ENCODE measurements around the gene NUAK1. TPM values are rescaled to one million over a fixed set of nuclear protein-coding genes. Genes with fewer than 3 reads are reported as not detected.

NUAK1 gene
- total and polyA plus RNA-seq, 2 donors (not counting 1 experiment from before 2014, with no cell fraction given) = 5.1 to 20.7 TPM

DNA sequence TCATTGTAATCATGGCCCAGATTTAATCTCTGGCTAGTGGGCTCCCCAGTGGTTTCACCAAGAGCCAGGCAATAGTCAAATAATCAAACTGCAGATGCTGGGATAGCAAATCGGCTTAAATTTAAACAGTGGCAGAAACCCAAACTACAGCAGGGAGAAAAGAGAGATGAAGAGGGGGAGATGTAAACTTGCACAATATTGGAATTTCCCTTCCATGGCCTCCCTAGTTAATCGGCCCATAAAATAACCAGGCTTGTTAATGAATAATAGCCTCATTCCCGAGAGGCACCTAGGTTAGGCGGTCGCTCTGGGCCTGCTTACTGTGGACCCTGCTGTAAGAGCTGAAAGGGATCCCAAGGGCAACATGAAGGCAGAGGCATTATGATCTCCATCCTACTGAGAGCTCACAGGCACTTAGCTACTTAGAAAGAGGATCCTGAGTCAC is 116.2 kb downstream of the NUAK1 start:
- TF ChIP-seq EZH2 (IDR thresholded peaks at IDR 0.05; ENCODE audit: low read length, missing control alignments) (no peak), CTCF (conservative IDR thresholded peaks at IDR 0.05 in 1 of 2, IDR thresholded peaks at IDR 0.05 in 1 of 2; ENCODE audit: low read depth in 1 of 2, low read length in 2 of 2) (no peak)
- Histone ChIP-seq H3K4me1 (ENCODE audit: control insufficient read depth, extremely low read depth, insufficient read depth, low read length) (no peaks in the 10 kb centered on the region), H3K4me3 (replicated peaks in 1 of 4; ENCODE audit: control extremely low read depth in 1 of 4, insufficient read depth in 1 of 4, low read depth in 3 of 4, low read length in 4 of 4) (no peak overlapping the region), H4K20me1 (ENCODE audit: control insufficient read depth, extremely low read depth, insufficient read depth, low read length) (no peaks in the 10 kb centered on the region), H3K27ac (ENCODE audit: insufficient read depth, low read length) (no peak overlapping the region), H3K27me3 (ENCODE audit: control insufficient read depth, insufficient read depth, low read length) (no peaks in the 10 kb centered on the region), H2AFZ (ENCODE audit: low read length) (no peak overlapping the region), H3K9ac (ENCODE audit: insufficient read depth, low read length) (no peak overlapping the region), H3K36me3 (ENCODE audit: control insufficient read depth, insufficient read depth, low read length) (no peaks in the 10 kb centered on the region), H3K9me3 (ENCODE audit: control insufficient read depth, insufficient read depth, low read depth, low read length) (no peaks in the 10 kb centered on the region), H3K79me2 (ENCODE audit: control insufficient read depth, insufficient read depth, low read length) (no peaks in the 10 kb centered on the region), H3K4me2 (ENCODE audit: extremely low read depth, insufficient read depth, low read length) (no peak overlapping the region)
- peak in 1 of 2 donors; percentile 4 for DNase-seq (ENCODE audit: low read depth in 2 of 2)

- Histone ChIP-seq H3K4me3 (replicated peaks in 1 of 4; ENCODE audit: control extremely low read depth in 1 of 4, insufficient read depth in 1 of 4, low read depth in 3 of 4, low read length in 4 of 4) (no peak overlapping the region), H3K4me2 (ENCODE audit: extremely low read depth, insufficient read depth, low read length) (no peak overlapping the region), H3K36me3 (ENCODE audit: control insufficient read depth, insufficient read depth, low read length) (no peaks in the 10 kb centered on the region), H3K27ac (ENCODE audit: insufficient read depth, low read length) (no peak overlapping the region), H3K27me3 (ENCODE audit: control insufficient read depth, insufficient read depth, low read length) (no peaks in the 10 kb centered on the region), H3K9me3 (ENCODE audit: control insufficient read depth, insufficient read depth, low read depth, low read length) (no peaks in the 10 kb centered on the region), H4K20me1 (ENCODE audit: control insufficient read depth, extremely low read depth, insufficient read depth, low read length) (no peaks in the 10 kb centered on the region), H3K79me2 (ENCODE audit: control insufficient read depth, insufficient read depth, low read length) (no peaks in the 10 kb centered on the region), H2AFZ (ENCODE audit: low read length) (no peak overlapping the region), H3K9ac (ENCODE audit: insufficient read depth, low read length) (no peak overlapping the region), H3K4me1 (ENCODE audit: control insufficient read depth, extremely low read depth, insufficient read depth, low read length) (no peaks in the 10 kb centered on the region)
- DNase-seq (ENCODE audit: low read depth in 2 of 2) = no peak
- TF ChIP-seq EZH2 (IDR thresholded peaks at IDR 0.05; ENCODE audit: low read length, missing control alignments) = no peak
- TF ChIP-seq CTCF (conservative IDR thresholded peaks at IDR 0.05 in 1 of 2, IDR thresholded peaks at IDR 0.05 in 1 of 2; ENCODE audit: low read depth in 1 of 2, low read length in 2 of 2) = no peak
Observed at GRCh38 chr12:106021516-106021915, 117.2 kb downstream of the NUAK1 start.

GRCh38 chr12:106020736-106021135 is 118.0 kb downstream of the NUAK1 start:
- no peaks in the 10 kb centered on the region for H4K20me1 ChIP-seq (ENCODE audit: control insufficient read depth, extremely low read depth, insufficient read depth, low read length)
- no peaks in the 10 kb centered on the region for H3K36me3 ChIP-seq (ENCODE audit: control insufficient read depth, insufficient read depth, low read length)
- H3K9ac ChIP-seq (ENCODE audit: insufficient read depth, low read length) = no peak overlapping the region
- no peaks in the 10 kb centered on the region for H3K79me2 ChIP-seq (ENCODE audit: control insufficient read depth, insufficient read depth, low read length)
- no peaks in the 10 kb centered on the region for H3K27me3 ChIP-seq (ENCODE audit: control insufficient read depth, insufficient read depth, low read length)
- H3K27ac ChIP-seq (ENCODE audit: insufficient read depth, low read length) = no peak overlapping the region
- H3K4me1 ChIP-seq (ENCODE audit: control insufficient read depth, extremely low read depth, insufficient read depth, low read length) = no peaks in the 10 kb centered on the region
- TF ChIP-seq EZH2 (IDR thresholded peaks at IDR 0.05; ENCODE audit: low read length, missing control alignments) = no peak
- TF ChIP-seq CTCF (conservative IDR thresholded peaks at IDR 0.05 in 1 of 2, IDR thresholded peaks at IDR 0.05 in 1 of 2; ENCODE audit: low read depth in 1 of 2, low read length in 2 of 2) = no peak
- H3K4me3 ChIP-seq (replicated peaks in 1 of 4; ENCODE audit: control extremely low read depth in 1 of 4, insufficient read depth in 1 of 4, low read depth in 3 of 4, low read length in 4 of 4) = no peak overlapping the region
- H3K4me2 ChIP-seq (ENCODE audit: extremely low read depth, insufficient read depth, low read length) = no peak overlapping the region
- peak in 1 of 2 donors; percentile 51 for DNase-seq (ENCODE audit: low read depth in 2 of 2)
- no peaks in the 10 kb centered on the region for H3K9me3 ChIP-seq (ENCODE audit: control insufficient read depth, insufficient read depth, low read depth, low read length)
- H2AFZ ChIP-seq (ENCODE audit: low read length) = no peak overlapping the region
